AG09309 (cell line): ENCODE results near the gene MEIOB.

Experiments used
- DNase-seq: peaks from one replicate; pipeline ENCODE4 v3.0.0-alpha.2; 2010; ENCODE audit warnings: low read depth
- H3K4me3 ChIP-seq: 2 replicates; pipeline ENCODE4 v1.5.1; 2011; ENCODE audit warnings: mild to moderate bottlenecking, low read depth, low read length, moderate library complexity; ENCODE audit not compliant: control insufficient read depth
- TF ChIP-seq, protein P1 (sequence below): IDR thresholded peaks from 2 replicates; pipeline ENCODE4 v1.5.1; 2011; ENCODE audit warnings: mild to moderate bottlenecking, low read depth, low read length, inconsistent platforms; ENCODE audit not compliant: insufficient read depth, control insufficient read depth; ENCODE audit errors: missing control alignments

Gene MEIOB

DNA sequence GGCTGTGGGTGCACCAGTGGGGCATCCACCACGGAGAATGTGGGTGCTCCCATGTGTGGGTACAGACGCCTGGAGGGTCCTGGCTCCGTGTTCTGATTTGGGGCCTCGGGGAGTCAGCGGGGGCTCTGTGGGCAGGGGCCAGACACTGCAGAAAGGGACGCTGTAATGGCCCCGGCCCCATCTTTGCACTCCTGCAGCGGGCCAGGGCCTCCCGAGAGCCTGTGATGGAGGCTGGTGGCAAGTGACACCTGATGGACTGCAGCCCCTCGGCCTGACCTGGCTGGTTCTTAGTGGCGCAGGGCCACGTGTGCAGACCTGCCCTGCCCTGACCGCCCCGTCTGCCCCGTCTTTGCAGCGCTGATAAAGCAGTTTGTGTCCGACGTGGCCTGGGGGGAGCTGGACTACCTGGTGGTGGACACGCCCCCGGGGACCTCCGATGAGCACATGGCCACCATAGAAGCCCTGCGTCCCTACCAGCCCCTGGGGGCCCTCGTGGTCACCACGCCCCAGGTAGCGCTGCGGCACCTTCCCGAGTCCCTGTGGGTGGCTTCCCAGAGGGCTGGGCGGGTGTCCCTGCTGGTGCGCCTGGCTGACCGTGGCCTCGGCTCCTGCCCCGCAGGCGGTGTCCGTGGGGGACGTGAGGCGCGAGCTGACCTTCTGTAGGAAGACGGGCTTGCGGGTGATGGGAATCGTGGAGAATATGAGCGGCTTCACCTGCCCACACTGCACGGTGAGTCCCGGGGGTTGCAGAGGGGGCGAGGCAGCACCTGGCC is 84.5 kb downstream of the MEIOB start:
- no peak overlapping the region for H3K4me3 ChIP-seq
- no peak for DNase-seq
- TF ChIP-seq, protein P1, sequence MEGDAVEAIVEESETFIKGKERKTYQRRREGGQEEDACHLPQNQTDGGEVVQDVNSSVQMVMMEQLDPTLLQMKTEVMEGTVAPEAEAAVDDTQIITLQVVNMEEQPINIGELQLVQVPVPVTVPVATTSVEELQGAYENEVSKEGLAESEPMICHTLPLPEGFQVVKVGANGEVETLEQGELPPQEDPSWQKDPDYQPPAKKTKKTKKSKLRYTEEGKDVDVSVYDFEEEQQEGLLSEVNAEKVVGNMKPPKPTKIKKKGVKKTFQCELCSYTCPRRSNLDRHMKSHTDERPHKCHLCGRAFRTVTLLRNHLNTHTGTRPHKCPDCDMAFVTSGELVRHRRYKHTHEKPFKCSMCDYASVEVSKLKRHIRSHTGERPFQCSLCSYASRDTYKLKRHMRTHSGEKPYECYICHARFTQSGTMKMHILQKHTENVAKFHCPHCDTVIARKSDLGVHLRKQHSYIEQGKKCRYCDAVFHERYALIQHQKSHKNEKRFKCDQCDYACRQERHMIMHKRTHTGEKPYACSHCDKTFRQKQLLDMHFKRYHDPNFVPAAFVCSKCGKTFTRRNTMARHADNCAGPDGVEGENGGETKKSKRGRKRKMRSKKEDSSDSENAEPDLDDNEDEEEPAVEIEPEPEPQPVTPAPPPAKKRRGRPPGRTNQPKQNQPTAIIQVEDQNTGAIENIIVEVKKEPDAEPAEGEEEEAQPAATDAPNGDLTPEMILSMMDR: no peak

DNA sequence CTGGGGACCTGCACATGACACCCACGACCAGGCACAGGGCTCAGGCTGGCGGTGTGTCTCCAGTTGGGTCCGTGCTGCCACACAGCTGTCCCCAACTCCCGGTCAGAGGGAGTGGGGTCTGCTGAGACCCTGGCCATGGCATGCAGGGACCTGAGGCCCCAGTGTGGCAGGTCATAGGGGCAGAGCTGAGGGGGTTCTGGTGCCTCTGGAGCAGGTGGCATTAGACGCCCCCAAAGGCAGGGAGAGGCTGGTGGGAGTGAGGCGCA is 85.0 kb downstream of the MEIOB start:
- TF ChIP-seq, protein P1: no peak
- H3K4me3 ChIP-seq: no peak overlapping the region
- no peak for DNase-seq

DNA sequence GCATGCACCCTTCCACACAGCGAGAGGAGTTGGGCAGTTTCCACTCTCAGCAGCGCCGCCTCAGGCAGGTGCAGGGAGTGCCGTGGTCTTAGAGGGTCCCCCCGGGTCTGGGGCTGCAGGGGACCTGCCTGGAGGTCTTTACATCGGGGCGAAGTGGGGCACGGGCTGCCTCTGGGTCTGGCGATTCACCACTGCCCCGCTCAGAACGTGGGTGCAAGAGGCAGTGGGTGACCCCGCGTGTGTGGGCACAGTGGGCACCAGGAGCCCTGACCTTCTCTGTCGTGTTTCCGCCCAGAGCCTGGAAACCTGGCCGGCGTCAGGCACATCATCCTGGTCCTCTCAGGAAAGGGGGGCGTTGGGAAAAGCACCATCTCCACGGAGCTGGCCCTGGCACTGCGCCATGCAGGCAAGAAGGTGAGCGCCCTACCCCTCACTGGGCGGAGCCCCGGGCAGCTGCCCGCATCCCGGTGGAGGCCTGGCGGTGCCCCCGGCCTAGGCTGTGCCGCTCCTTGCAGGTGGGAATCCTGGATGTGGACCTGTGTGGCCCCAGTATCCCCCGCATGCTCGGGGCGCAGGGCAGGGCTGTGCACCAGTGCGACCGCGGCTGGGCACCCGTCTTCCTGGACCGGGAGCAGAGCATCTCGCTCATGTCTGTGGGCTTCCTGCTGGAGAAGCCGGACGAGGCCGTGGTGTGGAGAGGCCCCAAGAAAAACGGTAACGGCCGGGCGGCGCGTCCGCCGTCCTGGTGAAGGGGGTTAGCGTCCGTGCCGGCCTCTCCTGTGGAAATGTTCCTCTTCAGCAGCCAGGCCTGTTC is 85.5 kb downstream of the MEIOB start:
- no peak overlapping the region for H3K4me3 ChIP-seq
- no peak for DNase-seq
- TF ChIP-seq, protein P1: no peak

DNA sequence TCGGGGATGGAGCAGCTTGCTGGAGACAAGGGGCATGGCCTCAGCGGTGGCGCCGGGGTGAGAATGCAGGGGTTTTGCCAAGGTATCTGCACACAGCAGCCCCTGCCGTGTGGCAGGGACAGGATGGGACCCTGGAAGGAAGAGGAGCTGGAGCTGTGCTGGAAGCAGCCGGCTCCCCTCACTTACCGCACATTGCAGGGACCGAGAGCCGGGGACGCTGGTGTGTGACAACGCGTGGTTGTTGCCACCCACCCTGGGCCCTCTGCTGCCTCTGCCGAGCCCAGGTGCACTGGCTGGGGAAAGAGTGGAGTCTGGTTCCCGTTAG is 86.2 kb downstream of the MEIOB start:
- DNase-seq: no peak
- TF ChIP-seq, protein P1: no peak
- H3K4me3 ChIP-seq: no peak overlapping the region

DNA sequence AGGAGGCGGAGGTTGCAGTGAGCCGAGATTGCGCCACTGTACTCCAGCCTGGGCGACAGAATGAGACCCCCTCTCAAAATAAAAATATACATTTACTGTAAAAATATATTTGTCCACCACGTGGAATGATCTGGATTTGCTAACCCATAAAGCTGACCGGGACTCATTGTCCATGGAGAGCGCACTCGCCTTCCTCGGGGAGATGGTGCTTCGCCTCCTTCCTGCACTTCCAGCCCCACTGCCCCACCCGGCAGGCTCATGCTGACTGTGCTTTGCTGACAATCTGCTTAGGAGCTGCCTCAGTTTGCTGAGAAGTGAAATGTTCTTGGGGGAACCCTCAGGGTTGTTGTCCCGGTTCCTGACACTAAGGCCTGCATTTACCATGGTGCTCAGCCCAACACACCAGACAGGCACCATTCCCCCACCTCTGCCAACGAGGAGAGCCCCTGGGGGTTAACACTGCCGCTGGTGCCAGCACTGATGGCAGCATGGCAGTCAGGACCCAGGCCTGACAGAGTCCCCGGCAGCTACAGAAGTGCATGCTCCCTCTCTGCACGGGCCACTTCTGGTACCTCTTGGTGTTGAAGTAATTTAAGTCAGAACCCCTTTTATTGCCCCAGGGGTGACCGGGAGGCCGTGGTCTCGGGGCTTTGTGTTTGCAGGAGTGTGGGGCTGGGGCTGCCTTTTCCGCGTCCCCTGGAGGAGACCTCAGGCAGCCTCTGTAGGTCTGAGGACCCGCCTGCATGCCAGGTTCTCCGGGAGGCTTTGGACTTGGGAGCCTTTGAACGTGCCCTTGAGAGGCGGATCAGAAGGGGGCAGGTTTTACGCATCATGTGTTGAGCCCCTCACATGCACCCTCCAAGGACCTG is 86.8 kb downstream of the MEIOB start:
- no peak for DNase-seq
- no peak overlapping the region for H3K4me3 ChIP-seq
- TF ChIP-seq, protein P1: no peak
